D721Med (cell line): ENCODE data around the gene SCD.

ENCODE experiments used
- DNase-seq: peaks from one replicate; pipeline ENCODE4 v3.0.0; 2011; ENCODE audit warnings: low spot score; ENCODE audit not compliant: insufficient read length
- FAIRE-seq: peaks from 2 replicates; lab custom pipeline; 2011; peaks lifted over from hg19 to GRCh38; lab: Jason Lieb, UNC
- CTCF ChIP-seq: IDR thresholded peaks from 2 replicates; pipeline ENCODE4 v1.5.1; 2012; ENCODE audit warnings: mild to moderate bottlenecking, control low read depth; ENCODE audit not compliant: insufficient read depth; ENCODE audit errors: missing control alignments

The SCD gene

DNA sequence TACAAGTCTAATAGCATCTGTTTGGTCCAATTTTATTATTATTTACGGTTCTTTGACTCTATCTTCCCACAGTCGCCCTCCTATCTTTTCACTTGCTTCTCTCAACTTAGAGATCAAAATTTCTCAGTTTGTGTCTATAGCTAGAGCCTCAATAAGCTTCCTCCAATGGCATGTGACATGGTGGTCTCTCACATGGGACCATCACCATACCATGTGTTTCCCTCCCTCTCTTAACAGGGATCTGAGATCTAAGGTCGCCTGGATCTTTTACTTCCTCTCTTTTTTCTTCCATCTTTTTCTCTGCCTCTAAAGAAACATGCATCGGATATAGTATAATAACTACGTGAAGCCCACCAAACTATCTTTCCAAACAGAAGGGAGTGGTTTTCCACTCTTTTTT lies 18.8 kb upstream of the SCD start:
- DNase-seq (no peak), FAIRE-seq (no peak)
- TF ChIP-seq CTCF, result no peak

GRCh38 chr10:100330079-100330478 lies 17.0 kb upstream of the SCD start, which contains the start of gene PKD2L1:
Gene PKD2L1, minus strand, starts transcription at chr10:100330228. Its CDS starts 125 bp downstream, at chr10:100330103.
- FAIRE-seq (no peak), DNase-seq (no peak)
- no peak for TF ChIP-seq CTCF

GRCh38 chr10:100333106-100333505 lies 13.9 kb upstream of the SCD start:
- DNase-seq, result no peak
- no peak for TF ChIP-seq CTCF
- no peak for FAIRE-seq

- FAIRE-seq (no peak), DNase-seq (no peak)
- TF ChIP-seq CTCF, result no peak
Measured at GRCh38 chr10:100333661-100334440, 13.2 kb upstream of the SCD start.

DNA sequence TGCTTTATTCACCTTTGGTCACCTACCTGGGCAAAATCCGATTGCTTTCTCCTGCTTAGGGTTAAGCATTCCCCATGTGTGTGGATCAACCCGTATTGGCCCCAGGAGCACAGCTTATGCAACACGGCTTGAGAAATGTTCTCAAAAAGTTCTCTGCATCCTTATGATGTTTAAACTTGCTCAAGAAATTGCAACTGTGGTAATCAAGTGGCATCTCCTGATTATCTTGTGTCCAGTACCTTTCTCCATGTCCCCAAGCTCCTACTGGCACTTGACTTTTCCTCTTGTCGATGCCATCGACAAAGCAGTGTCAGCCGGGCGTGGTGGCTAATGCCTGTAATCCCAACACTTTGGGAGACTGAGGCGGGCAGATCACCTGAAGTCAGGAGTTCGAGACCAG lies 12.3 kb upstream of the SCD start:
- no peak for FAIRE-seq
- DNase-seq, result no peak
- TF ChIP-seq CTCF, result no peak

- FAIRE-seq (no peak), DNase-seq (peak; percentile 52)
- peak; percentile 86 for TF ChIP-seq CTCF
Measured at GRCh38 chr10:100338434-100339036, 8.5 kb upstream of the SCD start.

DNA sequence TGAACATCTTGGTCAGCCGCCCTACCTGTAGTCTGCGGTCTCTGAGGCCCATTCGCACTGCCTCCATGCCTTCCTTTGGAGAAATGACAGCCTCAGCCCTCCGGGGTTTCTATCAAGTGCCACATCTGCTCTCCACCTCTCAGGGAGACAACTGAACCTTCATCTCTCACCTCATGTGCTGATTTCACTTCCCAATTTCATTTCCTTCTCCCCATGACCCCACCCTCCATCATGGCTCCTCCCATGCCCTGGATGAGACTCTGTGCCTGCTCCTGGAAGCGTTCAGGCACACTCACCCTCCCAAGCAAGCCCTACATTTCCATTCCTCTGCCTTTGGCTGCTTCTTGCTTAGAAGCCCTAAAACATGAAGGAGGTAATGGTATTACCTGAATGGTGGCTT lies 7.8 kb upstream of the SCD start:
- TF ChIP-seq CTCF, result no peak
- no peak for FAIRE-seq
- no peak for DNase-seq
